Loucy (cell line): ENCODE results near the gene CHST5.
A peak's percentile ranks its signal among the peaks of the same experiment; 100 is the strongest.

Experiments
- H2AFZ ChIP-seq: fragments of 200-600 bp; sonication (generic); 2 replicates; pipeline ENCODE4 v1.6.0; 2016; ENCODE audit warnings: antibody characterized with exemption, mild to moderate bottlenecking, low read length, moderate library complexity
- H3F3A ChIP-seq: fragments of 200-600 bp; 2 replicates; pipeline ENCODE4 v1.6.0; 2016; ENCODE audit warnings: antibody characterized with exemption, low read depth, mild to moderate bottlenecking
- H3K27me3 ChIP-seq: fragments of 200-600 bp; sonication (generic); 2 replicates; pipeline ENCODE4 v1.6.1; 2014; ENCODE audit warnings: low read length, mild to moderate bottlenecking; ENCODE audit not compliant: insufficient read depth, poor library complexity, severe bottlenecking
- H3K36me3 ChIP-seq: fragments of 200-600 bp; sonication (generic); 2 replicates; pipeline ENCODE4 v1.6.1; 2016; ENCODE audit warnings: low read length; ENCODE audit not compliant: insufficient read depth
- H3K4me1 ChIP-seq: fragments of 200-600 bp; sonication (generic); 2 replicates; pipeline ENCODE4 v1.5.1; 2014; ENCODE audit warnings: low read length, mild to moderate bottlenecking; ENCODE audit not compliant: insufficient read depth, poor library complexity, severe bottlenecking
- H3K4me2 ChIP-seq: fragments of 200-600 bp; sonication (generic); 2 replicates; pipeline ENCODE4 v1.6.0; 2014; ENCODE audit warnings: antibody characterized with exemption, low read length, low read depth, mild to moderate bottlenecking; ENCODE audit not compliant: poor library complexity, severe bottlenecking
- H3K4me3 ChIP-seq: fragments of 200-600 bp; sonication (generic); 2 replicates; pipeline ENCODE4 v1.5.1; 2014; ENCODE audit warnings: low read length, mild to moderate bottlenecking, mixed read lengths; ENCODE audit not compliant: poor library complexity, severe bottlenecking
- H3K79me2 ChIP-seq: fragments of 200-600 bp; sonication (generic); 2 replicates; pipeline ENCODE4 v1.6.1; 2014; ENCODE audit warnings: low read length; ENCODE audit not compliant: insufficient read depth
- H3K9ac ChIP-seq: fragments of 200-600 bp; sonication (generic); 2 replicates; pipeline ENCODE4 v1.6.0; 2014; ENCODE audit warnings: mild to moderate bottlenecking, low read depth, low read length, moderate library complexity; ENCODE audit not compliant: poor library complexity, severe bottlenecking
- H3K9me2 ChIP-seq: fragments of 200-600 bp; sonication (generic); replicated peaks from 2 replicates; pipeline ENCODE4 v1.6.1; 2016; ENCODE audit warnings: low read depth, low read length, mixed read lengths
- H3K9me3 ChIP-seq: fragments of 200-600 bp; sonication (generic); 2 replicates; pipeline ENCODE4 v1.6.1; 2014; ENCODE audit warnings: mild to moderate bottlenecking, antibody characterized with exemption, low read length, low read depth; ENCODE audit not compliant: insufficient read depth
- H4K20me1 ChIP-seq: fragments of 200-600 bp; sonication (generic); 2 replicates; pipeline ENCODE4 v1.6.0; 2014; ENCODE audit warnings: antibody characterized with exemption, low read length, mild to moderate bottlenecking; ENCODE audit not compliant: insufficient read depth, poor library complexity, severe bottlenecking
- EZH2phosphoT487 ChIP-seq: fragments of 200-600 bp; IDR thresholded peaks from 2 replicates; pipeline ENCODE4 v1.6.1; 2018; ENCODE audit warnings: antibody characterized with exemption, mild to moderate bottlenecking, moderate library complexity, borderline replicate concordance
- TF ChIP-seq, protein P1 (sequence below): fragments of 200-600 bp; sonication (generic); conservative IDR thresholded peaks from 2 replicates; pipeline ENCODE4 v1.5.1; 2014; ENCODE audit warnings: mild to moderate bottlenecking, antibody characterized with exemption, low read length

The CHST5 gene

DNA sequence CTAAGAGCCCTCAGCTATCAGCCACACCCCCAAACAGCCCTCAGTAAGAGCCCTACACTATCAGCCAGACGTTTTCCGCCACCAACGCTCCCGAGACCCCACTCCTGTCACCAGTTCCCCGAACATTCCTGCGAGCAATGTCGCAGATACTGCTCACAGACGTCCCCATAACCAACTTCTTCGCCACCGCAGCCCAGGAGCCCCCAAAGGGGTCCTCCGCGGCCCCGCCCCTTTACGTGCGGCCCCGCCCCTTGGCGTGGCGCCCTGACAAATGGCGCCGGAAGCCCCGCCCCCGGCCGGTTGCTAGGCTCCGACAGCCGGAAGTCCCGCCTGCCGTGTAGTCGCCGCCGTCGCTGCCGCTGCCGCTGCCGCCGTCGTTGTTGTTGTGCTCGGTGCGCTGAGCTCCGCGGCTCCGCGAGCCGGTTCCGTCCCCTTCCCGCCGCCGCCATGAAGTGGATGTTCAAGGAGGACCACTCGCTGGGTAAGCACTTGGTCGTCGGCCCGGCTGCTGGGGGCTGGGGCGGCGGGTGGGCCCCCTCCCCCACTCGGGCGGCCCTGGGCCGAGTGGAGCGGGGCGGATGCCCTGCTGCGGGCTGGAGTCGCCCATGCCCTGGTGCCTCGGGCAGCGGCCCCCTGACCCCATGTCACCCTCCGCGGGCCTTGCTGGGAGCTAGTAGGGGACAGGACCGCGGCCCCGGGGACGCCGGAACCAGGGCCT, 30.3 kb upstream of the CHST5 start, which contains the start of gene GABARAPL2:
TSS of gene GABARAPL2 (plus strand) at position 340 of the 718 bp plus-strand sequence. CDS start at position 448, 108 bp downstream.
- peaks cover 38% of the 10 kb centered on the region for H3K79me2 ChIP-seq
- H3K4me1 ChIP-seq = peaks cover 40% of the 10 kb centered on the region
- H3F3A ChIP-seq = no peaks in the 10 kb centered on the region
- H2AFZ ChIP-seq = peak within 1 kb of the TSS; percentile 92
- peaks cover 2% of the 10 kb centered on the region; the same call in 1 of the 2 replicates for H3K36me3 ChIP-seq
- H3K27me3 ChIP-seq = peaks cover 5% of the 10 kb centered on the region
- H3K4me3 ChIP-seq = peak within 1 kb of the TSS; percentile 79
- H4K20me1 ChIP-seq = peaks cover 27% of the 10 kb centered on the region
- peak within 1 kb of the TSS; percentile 91 for H3K4me2 ChIP-seq
- no peaks in the 10 kb centered on the region for H3K9me2 ChIP-seq
- peak within 1 kb of the TSS; percentile 87 for H3K9ac ChIP-seq
- no peaks in the 10 kb centered on the region for H3K9me3 ChIP-seq
- TF ChIP-seq EZH2phosphoT487 = no peak
- TF ChIP-seq, protein P1, sequence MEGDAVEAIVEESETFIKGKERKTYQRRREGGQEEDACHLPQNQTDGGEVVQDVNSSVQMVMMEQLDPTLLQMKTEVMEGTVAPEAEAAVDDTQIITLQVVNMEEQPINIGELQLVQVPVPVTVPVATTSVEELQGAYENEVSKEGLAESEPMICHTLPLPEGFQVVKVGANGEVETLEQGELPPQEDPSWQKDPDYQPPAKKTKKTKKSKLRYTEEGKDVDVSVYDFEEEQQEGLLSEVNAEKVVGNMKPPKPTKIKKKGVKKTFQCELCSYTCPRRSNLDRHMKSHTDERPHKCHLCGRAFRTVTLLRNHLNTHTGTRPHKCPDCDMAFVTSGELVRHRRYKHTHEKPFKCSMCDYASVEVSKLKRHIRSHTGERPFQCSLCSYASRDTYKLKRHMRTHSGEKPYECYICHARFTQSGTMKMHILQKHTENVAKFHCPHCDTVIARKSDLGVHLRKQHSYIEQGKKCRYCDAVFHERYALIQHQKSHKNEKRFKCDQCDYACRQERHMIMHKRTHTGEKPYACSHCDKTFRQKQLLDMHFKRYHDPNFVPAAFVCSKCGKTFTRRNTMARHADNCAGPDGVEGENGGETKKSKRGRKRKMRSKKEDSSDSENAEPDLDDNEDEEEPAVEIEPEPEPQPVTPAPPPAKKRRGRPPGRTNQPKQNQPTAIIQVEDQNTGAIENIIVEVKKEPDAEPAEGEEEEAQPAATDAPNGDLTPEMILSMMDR = no peak

DNA sequence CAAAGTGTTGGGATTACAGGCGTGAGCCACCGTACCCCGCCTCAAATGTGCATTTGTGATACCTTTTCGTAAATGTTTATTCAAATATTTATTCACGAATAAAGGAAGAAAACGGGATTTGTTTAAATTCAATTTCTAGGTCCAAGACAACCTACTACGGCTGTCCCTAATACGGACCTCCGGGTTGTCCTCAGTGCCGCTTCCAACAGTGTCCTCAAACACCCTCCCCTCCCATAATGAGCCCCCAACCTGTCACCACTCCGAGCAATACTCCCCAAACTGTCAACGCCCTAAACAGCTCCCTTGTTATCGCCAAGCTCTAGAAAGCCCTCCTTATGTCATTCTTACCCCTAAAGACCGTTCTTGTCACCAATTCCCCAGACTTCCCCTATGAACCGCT, 29.7 kb upstream of the CHST5 start:
- Histone ChIP-seq H3K9me2 (no peaks in the 10 kb centered on the region), H3F3A (no peaks in the 10 kb centered on the region), H3K4me3 (peak overlapping the region; percentile 79), H4K20me1 (peaks cover 27% of the 10 kb centered on the region), H3K9me3 (no peaks in the 10 kb centered on the region), H3K79me2 (peaks cover 38% of the 10 kb centered on the region), H3K36me3 (no peaks in the 10 kb centered on the region), H3K4me1 (peaks cover 40% of the 10 kb centered on the region), H3K9ac (peak overlapping the region; percentile 87), H3K27me3 (peaks cover 5% of the 10 kb centered on the region), H3K4me2 (peak overlapping the region; percentile 91), H2AFZ (peak overlapping the region; percentile 92)
- TF ChIP-seq EZH2phosphoT487 = no peak
- TF ChIP-seq, protein P1 = no peak

DNA sequence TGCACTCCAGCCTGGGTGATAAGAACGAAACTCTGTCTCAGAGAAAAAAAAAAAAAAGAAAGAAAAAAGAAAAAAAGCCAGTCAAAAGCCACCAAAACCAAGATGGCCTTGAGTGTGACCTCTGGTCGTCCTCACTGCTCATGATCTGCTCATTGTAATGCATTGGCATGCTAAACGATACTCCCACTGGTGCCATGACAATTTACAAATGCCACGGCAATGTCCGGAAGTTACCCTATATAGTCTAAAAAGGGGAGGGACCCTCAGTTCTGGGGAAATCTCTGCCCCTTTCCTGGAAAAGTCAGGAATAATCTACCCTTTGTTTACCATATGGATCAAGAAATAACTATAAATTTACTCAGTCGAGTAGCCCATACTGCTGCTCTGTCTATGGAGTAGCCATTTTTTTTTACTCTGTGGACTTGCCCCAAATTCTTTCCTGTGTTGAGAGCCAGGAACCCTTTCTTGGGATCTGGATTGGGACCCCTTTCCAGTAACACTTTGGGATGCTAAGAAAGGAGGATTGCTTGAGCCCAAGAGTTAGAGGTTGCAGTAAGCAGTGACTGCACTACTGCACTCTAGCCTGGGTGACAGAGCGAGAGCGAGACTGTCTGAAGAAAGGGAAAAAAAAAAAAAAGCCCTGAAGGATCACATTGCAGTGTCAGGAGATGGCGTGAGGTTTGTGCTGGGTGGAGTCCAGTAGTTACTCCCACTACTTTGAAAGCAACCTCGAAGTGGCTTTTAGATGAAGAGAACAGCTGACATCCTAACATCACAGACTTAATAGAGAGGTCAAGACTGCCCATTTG, 23.9 kb upstream of the CHST5 start:
- no peaks in the 10 kb centered on the region for H3K79me2 ChIP-seq
- H3K4me2 ChIP-seq = no peak overlapping the region
- no peak overlapping the region for H3K4me3 ChIP-seq
- H2AFZ ChIP-seq = no peak overlapping the region
- no peak for TF ChIP-seq EZH2phosphoT487
- TF ChIP-seq, protein P1 = no peak
- no peaks in the 10 kb centered on the region for H3F3A ChIP-seq
- no peaks in the 10 kb centered on the region for H4K20me1 ChIP-seq
- no peak overlapping the region for H3K9ac ChIP-seq
- no peaks in the 10 kb centered on the region for H3K9me2 ChIP-seq
- H3K27me3 ChIP-seq = no peaks in the 10 kb centered on the region
- no peaks in the 10 kb centered on the region for H3K36me3 ChIP-seq
- H3K4me1 ChIP-seq = peaks cover 11% of the 10 kb centered on the region
- H3K9me3 ChIP-seq = no peaks in the 10 kb centered on the region
